Testis (tissue), 3 donors: Measurements from ENCODE around the gene MCM10. TPM values are rescaled to one million over a fixed set of nuclear protein-coding genes. Genes with fewer than 3 reads are reported as not detected.

Source experiments
- DNase-seq: peaks from one replicate; pipeline ENCODE4 v3.0.0-alpha.2; 2019
- H3K27ac ChIP-seq, 2 donors: fragments of 200-600 bp; sonication (generic); one replicate each; pipeline ENCODE4 v1.5.1; 2019
- H3K27me3 ChIP-seq: fragments of 200-600 bp; sonication (generic); one replicate; pipeline ENCODE4 v1.5.1; 2019
- H3K36me3 ChIP-seq: fragments of 200-600 bp; sonication (generic); one replicate; pipeline ENCODE4 v1.5.1; 2017; ENCODE audit warnings: low read depth; ENCODE audit errors: missing control alignments
- H3K4me1 ChIP-seq: fragments of 200-600 bp; sonication (generic); one replicate; pipeline ENCODE4 v1.5.1; 2019
- H3K4me3 ChIP-seq, 2 donors: fragments of 200-600 bp; sonication (generic); one replicate each; pipeline ENCODE4 v1.5.1; 2017 to 2019
- H3K9me3 ChIP-seq: fragments of 200-600 bp; sonication (generic); one replicate; pipeline ENCODE4 v1.5.1; 2017
- POLR2A ChIP-seq: fragments of 450-650 bp; IDR thresholded peaks from one replicate; pipeline ENCODE4 v1.6.1; 2017; ENCODE audit warnings: antibody characterized with exemption, mild to moderate bottlenecking, moderate library complexity
- WGBS, 2 donors: methylation state at CpG; one replicate each; pipeline ENCODE4 v1.1.5; 2018; 5-methylcytosine and 5-hydroxymethylcytosine counted together
- intact Hi-C: fragments of 100-400 bp; cut with DNase I; formaldehyde crosslinking; loops from one replicate; pipeline ENCODE4 v1.15.1; 2023; ENCODE audit warnings: low total_unique reads
- polyA plus RNA-seq: library from polyadenylated mRNA; stranded (reverse); fragments of 350-450 nt; fragmentation: Illumina TruSeq; extraction: RNeasy Lipid Tissue Mini Kit (QIAGEN cat#74804); gene quantifications from one replicate; pipeline ENCODE4 v1.2.3, GENCODE V29; 2014; ENCODE audit warnings: low read depth, low replicate concordance; ENCODE audit not compliant: insufficient read depth
- total RNA-seq, 2 donors: library from RNA; depleted of rRNA; stranded (reverse); fragments of >200 nt; gene quantifications; one replicate each; pipeline ENCODE4 v1.2.3, GENCODE V29; 2016
- TF ChIP-seq, protein P1 (sequence below), 3 experiments: fragments of 450-650 bp in 2 of 3; fragments of 200-600 bp in 1 of 3; sonication (generic) in 1 of 3; IDR thresholded peaks; one replicate each; pipeline ENCODE4 v1.5.1; 2016 to 2019; ENCODE audit warnings: antibody characterized with exemption in 3 of 3, mild to moderate bottlenecking in 2 of 3, moderate library complexity in 1 of 3

The MCM10 gene
- total and polyA plus RNA-seq, 3 donors from 2014 or later = 2.0 to 5.3 (median 2.1) TPM

DNA sequence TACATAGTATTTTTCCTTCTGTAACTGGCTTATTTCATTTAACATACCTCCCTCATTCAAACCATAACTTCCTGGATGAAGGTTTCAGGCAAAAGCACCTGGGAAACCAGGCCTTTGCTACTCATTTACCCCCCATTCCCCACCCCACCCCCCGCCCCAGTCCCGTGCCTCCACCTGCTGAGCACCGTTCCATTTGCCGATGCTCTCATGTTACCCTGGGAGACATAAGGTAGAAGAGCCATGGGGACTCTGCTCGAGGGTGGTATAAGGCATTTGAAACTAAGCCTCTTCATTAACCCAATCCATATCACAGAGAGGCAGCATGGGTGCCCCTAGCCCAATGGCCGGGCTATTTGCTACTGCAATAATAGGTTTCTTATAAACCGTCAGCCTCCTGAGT lies 22.2 kb upstream of the MCM10 start:
- H3K36me3 ChIP-seq = no peaks in the 10 kb centered on the region
- H3K4me1 ChIP-seq = peaks cover 4% of the 10 kb centered on the region
- intact Hi-C loops = no loop called here
- TF ChIP-seq, protein P1, sequence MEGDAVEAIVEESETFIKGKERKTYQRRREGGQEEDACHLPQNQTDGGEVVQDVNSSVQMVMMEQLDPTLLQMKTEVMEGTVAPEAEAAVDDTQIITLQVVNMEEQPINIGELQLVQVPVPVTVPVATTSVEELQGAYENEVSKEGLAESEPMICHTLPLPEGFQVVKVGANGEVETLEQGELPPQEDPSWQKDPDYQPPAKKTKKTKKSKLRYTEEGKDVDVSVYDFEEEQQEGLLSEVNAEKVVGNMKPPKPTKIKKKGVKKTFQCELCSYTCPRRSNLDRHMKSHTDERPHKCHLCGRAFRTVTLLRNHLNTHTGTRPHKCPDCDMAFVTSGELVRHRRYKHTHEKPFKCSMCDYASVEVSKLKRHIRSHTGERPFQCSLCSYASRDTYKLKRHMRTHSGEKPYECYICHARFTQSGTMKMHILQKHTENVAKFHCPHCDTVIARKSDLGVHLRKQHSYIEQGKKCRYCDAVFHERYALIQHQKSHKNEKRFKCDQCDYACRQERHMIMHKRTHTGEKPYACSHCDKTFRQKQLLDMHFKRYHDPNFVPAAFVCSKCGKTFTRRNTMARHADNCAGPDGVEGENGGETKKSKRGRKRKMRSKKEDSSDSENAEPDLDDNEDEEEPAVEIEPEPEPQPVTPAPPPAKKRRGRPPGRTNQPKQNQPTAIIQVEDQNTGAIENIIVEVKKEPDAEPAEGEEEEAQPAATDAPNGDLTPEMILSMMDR (IDR thresholded peaks at IDR 0.05) = no peak
- no peak for TF ChIP-seq POLR2A
- no peak for DNase-seq
- H3K27me3 ChIP-seq = no peaks in the 10 kb centered on the region
- no peak overlapping the region for H3K4me3 ChIP-seq
- WGBS, 2 donors = 83% methylated on average over 7 of the region's 7 CpGs
- H3K27ac ChIP-seq = no peak overlapping the region
- no peaks in the 10 kb centered on the region for H3K9me3 ChIP-seq

DNA sequence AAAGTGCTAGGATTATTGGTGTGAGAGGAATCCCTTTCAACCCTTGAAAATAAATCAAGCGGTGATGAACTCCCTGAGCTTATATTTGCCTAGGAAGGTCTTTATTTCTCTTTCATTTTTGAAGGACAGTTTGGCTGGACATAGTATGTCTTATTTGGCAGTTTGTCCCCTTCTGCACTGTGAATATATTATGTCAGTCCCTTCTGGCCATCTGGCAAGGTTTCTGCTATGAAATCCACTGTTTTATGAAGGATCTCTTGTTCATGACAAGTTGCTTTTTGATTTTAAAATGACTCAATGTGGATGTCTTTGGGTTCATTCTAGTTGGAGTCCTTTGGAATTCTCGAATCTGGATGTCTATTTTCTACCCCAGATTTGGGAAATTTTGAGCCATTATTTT lies 21.7 kb upstream of the MCM10 start:
- intact Hi-C loops = no loop called here
- no peaks in the 10 kb centered on the region for H3K9me3 ChIP-seq
- WGBS, 2 donors = 91 to 96% methylated on average over 2 of the region's 2 CpGs
- no peak overlapping the region for H3K27ac ChIP-seq
- H3K4me3 ChIP-seq = no peak overlapping the region
- TF ChIP-seq POLR2A = no peak
- TF ChIP-seq, protein P1 (IDR thresholded peaks at IDR 0.05) = no peak
- H3K36me3 ChIP-seq = no peaks in the 10 kb centered on the region
- peaks cover 4% of the 10 kb centered on the region for H3K4me1 ChIP-seq
- no peak for DNase-seq
- no peaks in the 10 kb centered on the region for H3K27me3 ChIP-seq

DNA sequence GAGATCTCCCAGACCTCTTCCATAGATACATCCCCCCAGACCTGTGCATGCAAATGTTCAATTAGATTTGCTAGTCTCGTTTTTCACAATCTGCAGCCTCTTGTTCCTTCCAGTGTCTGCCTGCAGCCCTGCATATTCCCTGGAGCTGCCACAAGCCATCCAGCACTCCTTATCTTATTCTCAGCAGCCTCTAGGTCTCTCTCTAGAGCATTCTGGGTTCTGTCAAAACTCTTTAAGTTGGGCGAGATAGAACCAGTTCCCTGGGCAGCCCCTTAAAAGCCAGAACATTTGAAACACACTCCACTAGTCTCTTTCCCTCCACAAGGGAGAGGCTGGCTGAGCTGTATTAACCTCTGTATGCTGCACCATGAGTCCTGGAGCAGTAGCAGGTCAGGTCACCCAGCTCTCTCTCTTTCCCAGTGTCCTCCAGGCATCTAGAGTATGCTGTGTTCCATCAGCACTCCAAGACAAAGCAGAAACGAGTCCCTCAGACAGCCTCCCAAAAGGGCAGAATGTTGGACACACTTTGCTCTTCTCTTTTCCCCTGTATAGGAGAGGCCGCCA lies 20.6 kb upstream of the MCM10 start:
- no peak for DNase-seq
- no peaks in the 10 kb centered on the region for H3K9me3 ChIP-seq
- H3K36me3 ChIP-seq = no peaks in the 10 kb centered on the region
- H3K4me1 ChIP-seq = peaks cover 4% of the 10 kb centered on the region
- no peak overlapping the region for H3K27ac ChIP-seq
- no peak overlapping the region for H3K4me3 ChIP-seq
- TF ChIP-seq POLR2A = no peak
- intact Hi-C loops = no loop called here
- H3K27me3 ChIP-seq = no peaks in the 10 kb centered on the region
- 88 to 90% methylated on average over 4 of the region's 4 CpGs for WGBS, 2 donors

DNA sequence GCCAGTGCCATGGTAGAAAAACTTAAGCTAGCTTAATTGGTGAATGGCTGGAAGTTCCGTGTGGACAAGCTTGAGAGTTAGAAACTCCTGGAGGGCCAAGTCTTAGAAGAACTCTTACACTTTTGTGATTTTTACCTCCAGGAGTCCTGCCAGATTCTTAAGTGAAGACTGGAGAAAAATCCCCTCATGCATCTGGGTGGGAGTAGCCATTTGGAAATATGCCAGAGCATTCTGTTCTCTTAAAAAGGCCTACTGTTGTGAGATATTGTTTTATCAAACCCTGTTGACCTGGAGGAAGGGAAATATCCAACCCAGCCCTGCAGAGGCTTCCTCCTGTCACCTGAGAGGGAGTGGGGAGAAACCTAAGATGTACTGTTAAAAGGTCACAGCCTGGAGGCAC lies 17.6 kb upstream of the MCM10 start:
- no peak for TF ChIP-seq POLR2A
- TF ChIP-seq, protein P1 (IDR thresholded peaks at IDR 0.05) = no peak
- 82 to 94% methylated on average over 1 of the region's 1 CpG for WGBS, 2 donors
- Histone ChIP-seq H3K27ac (no peak overlapping the region), H3K27me3 (no peaks in the 10 kb centered on the region), H3K36me3 (no peaks in the 10 kb centered on the region), H3K4me3 (no peak overlapping the region), H3K9me3 (no peaks in the 10 kb centered on the region), H3K4me1 (peaks cover 4% of the 10 kb centered on the region)
- intact Hi-C loops = no loop called here
- no peak for DNase-seq

DNA sequence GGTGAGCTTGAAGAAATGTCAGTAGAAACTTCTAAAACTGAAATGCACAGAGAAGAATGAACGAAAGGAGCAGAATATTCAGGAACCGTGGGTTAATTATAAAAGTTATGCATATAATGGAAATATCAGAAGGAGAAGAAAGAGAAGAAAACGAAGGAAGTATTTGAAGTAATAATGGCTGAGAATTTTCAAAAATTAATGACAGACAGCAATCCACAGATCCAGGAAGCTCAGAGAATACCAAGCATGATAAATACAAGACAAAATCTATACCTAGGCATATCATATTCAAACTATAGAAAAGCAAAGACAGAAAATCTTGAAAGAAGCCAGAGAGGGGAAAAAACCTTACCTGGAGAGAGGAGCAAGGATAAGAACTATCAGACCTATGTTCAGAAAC lies 16.5 kb upstream of the MCM10 start:
- 94 to 95% methylated on average over 3 of the region's 3 CpGs for WGBS, 2 donors
- TF ChIP-seq POLR2A = no peak
- TF ChIP-seq, protein P1 (IDR thresholded peaks at IDR 0.05) = no peak
- intact Hi-C loops = no loop called here
- Histone ChIP-seq H3K4me3 (no peak overlapping the region), H3K36me3 (no peaks in the 10 kb centered on the region), H3K27ac (no peak overlapping the region), H3K27me3 (no peaks in the 10 kb centered on the region), H3K9me3 (no peaks in the 10 kb centered on the region), H3K4me1 (peaks cover 4% of the 10 kb centered on the region)
- DNase-seq = no peak
